Gastrocnemius medialis (tissue), 4 donors: Measurements from ENCODE around the gene PRUNE2.

ENCODE experiments used
- CTCF ChIP-seq, 5 experiments: fragments of 450-650 bp in 3 of 5; fragments of 200-600 bp in 2 of 5; sonication (generic) in 2 of 5; IDR thresholded peaks in 4 of 5; conservative IDR thresholded peaks in 1 of 5; 1 replicate in 4 of 5; 2 replicates in 1 of 5; pipeline ENCODE4 v1.5.1; 2016 to 2019; ENCODE audit warnings: antibody characterized with exemption in 5 of 5, mild to moderate bottlenecking in 3 of 5, moderate library complexity in 3 of 5
- POLR2A ChIP-seq, 2 donors: fragments of 450-650 bp; IDR thresholded peaks; one replicate each; pipeline ENCODE4 v1.6.1; 2017; ENCODE audit warnings: antibody characterized with exemption in 2 of 2, mild to moderate bottlenecking in 2 of 2, moderate library complexity in 2 of 2

GRCh38 chr9:76681556-76681955 is 224.4 kb downstream of the PRUNE2 start:
- TF ChIP-seq CTCF (IDR thresholded peaks at IDR 0.05 in 4 of 5, conservative IDR thresholded peaks at IDR 0.05 in 1 of 5) (no peak), POLR2A (IDR thresholded peaks at IDR 0.05) (no peak)
